Measurements from ENCODE around the gene SLC24A3.

Gene SLC24A3

GRCh38 chr20:19327401-19327800 is 115.0 kb downstream of the SLC24A3 start:
- Histone ChIP-seq H3K9ac (ENCODE audit: low read depth, low read length, poor library complexity) (no peak overlapping the region), H3K27ac (replicated peaks; ENCODE audit: low read length) (no peak overlapping the region), H3K36me3 (replicated peaks in 1 of 2; ENCODE audit: control insufficient read depth in 2 of 2, insufficient read depth in 2 of 2, low read length in 2 of 2) (no peaks in the 10 kb centered on the region), H2BK120ac (ENCODE audit: low read depth, low read length) (no peak overlapping the region), H3K14ac (ENCODE audit: low read length) (no peak overlapping the region), H2BK15ac (ENCODE audit: low read length) (no peak overlapping the region), H3K27me3 (ENCODE audit: control insufficient read depth in 3 of 3, insufficient read depth in 3 of 3, low read depth in 1 of 3, low read length in 3 of 3) (no peaks in the 10 kb centered on the region), H4K8ac (ENCODE audit: low read depth, low read length) (no peak overlapping the region), H3K23ac (ENCODE audit: low read depth, low read length, poor library complexity) (no peak overlapping the region), H4K91ac (ENCODE audit: low read depth, low read length, poor library complexity) (no peak overlapping the region), H2AFZ (ENCODE audit: low read length) (no peak overlapping the region), H3K4me3 (ENCODE audit: low read length in 2 of 2) (no peak overlapping the region), H3K18ac (ENCODE audit: low read length) (no peak overlapping the region), H2AK5ac (ENCODE audit: low read depth, low read length) (no peak overlapping the region), H3K79me1 (ENCODE audit: low read depth, low read length) (no peaks in the 10 kb centered on the region), H3K4me1 (ENCODE audit: control insufficient read depth in 2 of 2, insufficient read depth in 1 of 2, low read depth in 1 of 2, low read length in 2 of 2) (no peaks in the 10 kb centered on the region), H3K9me3 (replicated peaks in 1 of 2; ENCODE audit: control insufficient read depth in 2 of 2, insufficient read depth in 1 of 2, low read depth in 1 of 2, low read length in 2 of 2) (no peaks in the 10 kb centered on the region), H3K4me2 (ENCODE audit: insufficient read depth, low read length, poor library complexity, severe bottlenecking) (no peak overlapping the region), H3K4ac (ENCODE audit: low read length) (no peak overlapping the region), H2BK12ac (ENCODE audit: low read length) (no peak overlapping the region), H2BK5ac (ENCODE audit: low read length) (no peak overlapping the region)
- no peak for DNase-seq (ENCODE audit: low spot score)
- no CpG with 5 or more reads among the region's 5 CpGs for WGBS, 2 donors (ENCODE audit: extremely low coverage in 2 of 2, insufficient read length in 2 of 2, insufficient replicate concordance in 1 of 2)

GRCh38 chr20:19328676-19329075 is 116.2 kb downstream of the SLC24A3 start:
- Histone ChIP-seq H3K9me3 (replicated peaks in 1 of 2; ENCODE audit: control insufficient read depth in 2 of 2, insufficient read depth in 1 of 2, low read depth in 1 of 2, low read length in 2 of 2) (no peaks in the 10 kb centered on the region), H3K4me3 (ENCODE audit: low read length in 2 of 2) (no peak overlapping the region), H3K4me2 (ENCODE audit: insufficient read depth, low read length, poor library complexity, severe bottlenecking) (no peak overlapping the region), H3K9ac (ENCODE audit: low read depth, low read length, poor library complexity) (no peak overlapping the region), H3K4me1 (ENCODE audit: control insufficient read depth in 2 of 2, insufficient read depth in 1 of 2, low read depth in 1 of 2, low read length in 2 of 2) (peaks cover 0 to 3% of the 10 kb centered on the region in 2 donors), H3K36me3 (replicated peaks in 1 of 2; ENCODE audit: control insufficient read depth in 2 of 2, insufficient read depth in 2 of 2, low read length in 2 of 2) (no peaks in the 10 kb centered on the region), H2BK12ac (ENCODE audit: low read length) (no peak overlapping the region), H2BK5ac (ENCODE audit: low read length) (no peak overlapping the region), H4K8ac (ENCODE audit: low read depth, low read length) (no peak overlapping the region), H2BK15ac (ENCODE audit: low read length) (no peak overlapping the region), H2AFZ (ENCODE audit: low read length) (no peak overlapping the region), H3K27ac (replicated peaks; ENCODE audit: low read length) (no peak overlapping the region), H3K18ac (ENCODE audit: low read length) (peak overlapping the region; percentile 21), H3K79me1 (ENCODE audit: low read depth, low read length) (no peaks in the 10 kb centered on the region), H2AK5ac (ENCODE audit: low read depth, low read length) (no peak overlapping the region), H3K14ac (ENCODE audit: low read length) (no peak overlapping the region), H3K4ac (ENCODE audit: low read length) (no peak overlapping the region), H3K23ac (ENCODE audit: low read depth, low read length, poor library complexity) (no peak overlapping the region), H3K27me3 (ENCODE audit: control insufficient read depth in 3 of 3, insufficient read depth in 3 of 3, low read depth in 1 of 3, low read length in 3 of 3) (no peaks in the 10 kb centered on the region), H4K91ac (ENCODE audit: low read depth, low read length, poor library complexity) (no peak overlapping the region), H2BK120ac (ENCODE audit: low read depth, low read length) (no peak overlapping the region)
- no peak for DNase-seq (ENCODE audit: low spot score)
- no CpG with 5 or more reads among the region's 7 CpGs for whole genome bisulfite sequencing, 2 donors (ENCODE audit: extremely low coverage in 2 of 2, insufficient read length in 2 of 2, insufficient replicate concordance in 1 of 2)

GRCh38 chr20:19330038-19330437 is 117.6 kb downstream of the SLC24A3 start:
- Histone ChIP-seq H3K4me2 (ENCODE audit: insufficient read depth, low read length, poor library complexity, severe bottlenecking) (no peak overlapping the region), H3K18ac (ENCODE audit: low read length) (no peak overlapping the region), H3K14ac (ENCODE audit: low read length) (no peak overlapping the region), H3K4me3 (ENCODE audit: low read length in 2 of 2) (no peak overlapping the region), H3K27me3 (ENCODE audit: control insufficient read depth in 3 of 3, insufficient read depth in 3 of 3, low read depth in 1 of 3, low read length in 3 of 3) (no peaks in the 10 kb centered on the region), H3K9me3 (replicated peaks in 1 of 2; ENCODE audit: control insufficient read depth in 2 of 2, insufficient read depth in 1 of 2, low read depth in 1 of 2, low read length in 2 of 2) (no peaks in the 10 kb centered on the region), H3K9ac (ENCODE audit: low read depth, low read length, poor library complexity) (no peak overlapping the region), H3K36me3 (replicated peaks in 1 of 2; ENCODE audit: control insufficient read depth in 2 of 2, insufficient read depth in 2 of 2, low read length in 2 of 2) (no peaks in the 10 kb centered on the region), H2AK5ac (ENCODE audit: low read depth, low read length) (no peak overlapping the region), H3K4me1 (ENCODE audit: control insufficient read depth in 2 of 2, insufficient read depth in 1 of 2, low read depth in 1 of 2, low read length in 2 of 2) (peaks cover 0 to 3% of the 10 kb centered on the region in 2 donors), H2BK15ac (ENCODE audit: low read length) (no peak overlapping the region), H4K8ac (ENCODE audit: low read depth, low read length) (no peak overlapping the region), H4K91ac (ENCODE audit: low read depth, low read length, poor library complexity) (no peak overlapping the region), H2BK12ac (ENCODE audit: low read length) (no peak overlapping the region), H3K23ac (ENCODE audit: low read depth, low read length, poor library complexity) (no peak overlapping the region), H3K27ac (replicated peaks; ENCODE audit: low read length) (no peak overlapping the region), H2BK120ac (ENCODE audit: low read depth, low read length) (no peak overlapping the region), H2BK5ac (ENCODE audit: low read length) (no peak overlapping the region), H2AFZ (ENCODE audit: low read length) (no peak overlapping the region), H3K4ac (ENCODE audit: low read length) (no peak overlapping the region), H3K79me1 (ENCODE audit: low read depth, low read length) (no peaks in the 10 kb centered on the region)
- DNase-seq (ENCODE audit: low spot score) = no peak
- no CpG with 5 or more reads among the region's 6 CpGs for WGBS, 2 donors (ENCODE audit: extremely low coverage in 2 of 2, insufficient read length in 2 of 2, insufficient replicate concordance in 1 of 2)

DNA sequence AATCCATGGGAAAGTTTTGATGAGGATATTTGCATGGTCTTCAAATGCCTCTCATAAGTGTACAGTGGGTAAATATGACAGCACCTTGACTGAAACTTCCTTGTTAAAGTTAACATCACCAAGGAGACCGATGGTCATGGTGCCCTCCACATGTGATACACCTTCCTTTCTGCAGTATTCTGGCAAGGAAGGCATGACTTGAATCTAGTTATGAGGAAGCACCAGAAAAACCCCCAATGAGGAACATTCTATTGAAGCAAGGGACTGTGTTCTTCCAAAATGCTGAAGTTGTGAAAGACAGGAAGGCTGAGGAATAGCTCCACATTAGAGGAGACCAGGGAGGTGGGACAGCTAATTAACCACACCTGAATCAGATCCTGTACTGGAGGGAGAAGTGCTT is 118.3 kb downstream of the SLC24A3 start:
- DNase-seq (ENCODE audit: low spot score) = no peak

More for the DNA sequence above, 118.3 kb downstream of the SLC24A3 start:
- no peaks in the 10 kb centered on the region for H3K79me1 ChIP-seq (ENCODE audit: low read depth, low read length)
- no peak overlapping the region for H3K18ac ChIP-seq (ENCODE audit: low read length)
- no peak overlapping the region for H3K4me3 ChIP-seq (ENCODE audit: low read length in 2 of 2)
- peaks cover 0 to 3% of the 10 kb centered on the region in 2 donors for H3K4me1 ChIP-seq (ENCODE audit: control insufficient read depth in 2 of 2, insufficient read depth in 1 of 2, low read depth in 1 of 2, low read length in 2 of 2)
- H2BK5ac ChIP-seq (ENCODE audit: low read length) = no peak overlapping the region
- H4K91ac ChIP-seq (ENCODE audit: low read depth, low read length, poor library complexity) = no peak overlapping the region
- H3K9ac ChIP-seq (ENCODE audit: low read depth, low read length, poor library complexity) = no peak overlapping the region
- no peak overlapping the region for H4K8ac ChIP-seq (ENCODE audit: low read depth, low read length)
- H2BK15ac ChIP-seq (ENCODE audit: low read length) = no peak overlapping the region
- no peak overlapping the region for H3K23ac ChIP-seq (ENCODE audit: low read depth, low read length, poor library complexity)
- no CpG with 5 or more reads among the region's 1 CpG for WGBS, 2 donors (ENCODE audit: extremely low coverage in 2 of 2, insufficient read length in 2 of 2, insufficient replicate concordance in 1 of 2)
- H3K14ac ChIP-seq (ENCODE audit: low read length) = no peak overlapping the region
- no peaks in the 10 kb centered on the region for H3K9me3 ChIP-seq (replicated peaks in 1 of 2; ENCODE audit: control insufficient read depth in 2 of 2, insufficient read depth in 1 of 2, low read depth in 1 of 2, low read length in 2 of 2)
- H3K4me2 ChIP-seq (ENCODE audit: insufficient read depth, low read length, poor library complexity, severe bottlenecking) = no peak overlapping the region
- H2AK5ac ChIP-seq (ENCODE audit: low read depth, low read length) = no peak overlapping the region
- H3K27me3 ChIP-seq (ENCODE audit: control insufficient read depth in 3 of 3, insufficient read depth in 3 of 3, low read depth in 1 of 3, low read length in 3 of 3) = no peaks in the 10 kb centered on the region
- no peak overlapping the region for H2BK120ac ChIP-seq (ENCODE audit: low read depth, low read length)
- H3K36me3 ChIP-seq (replicated peaks in 1 of 2; ENCODE audit: control insufficient read depth in 2 of 2, insufficient read depth in 2 of 2, low read length in 2 of 2) = no peaks in the 10 kb centered on the region
- H2AFZ ChIP-seq (ENCODE audit: low read length) = no peak overlapping the region
- no peak overlapping the region for H3K4ac ChIP-seq (ENCODE audit: low read length)
- no peak overlapping the region for H2BK12ac ChIP-seq (ENCODE audit: low read length)
- H3K27ac ChIP-seq (replicated peaks; ENCODE audit: low read length) = no peak overlapping the region
